GM18907 (cell line): ENCODE data around the gene TANK.

ENCODE experiments used
- ATAC-seq: cut with Tn5 transposase; IDR thresholded peaks from one replicate; pipeline ENCODE4 v1.9.1; 2021; ENCODE audit warnings: mild to moderate bottlenecking, moderate library complexity; ENCODE audit not compliant: unreplicated experiment

Gene TANK

GRCh38 chr2:161133366-161133765, 26.9 kb upstream of the TANK start:
- ATAC-seq = no peak

DNA sequence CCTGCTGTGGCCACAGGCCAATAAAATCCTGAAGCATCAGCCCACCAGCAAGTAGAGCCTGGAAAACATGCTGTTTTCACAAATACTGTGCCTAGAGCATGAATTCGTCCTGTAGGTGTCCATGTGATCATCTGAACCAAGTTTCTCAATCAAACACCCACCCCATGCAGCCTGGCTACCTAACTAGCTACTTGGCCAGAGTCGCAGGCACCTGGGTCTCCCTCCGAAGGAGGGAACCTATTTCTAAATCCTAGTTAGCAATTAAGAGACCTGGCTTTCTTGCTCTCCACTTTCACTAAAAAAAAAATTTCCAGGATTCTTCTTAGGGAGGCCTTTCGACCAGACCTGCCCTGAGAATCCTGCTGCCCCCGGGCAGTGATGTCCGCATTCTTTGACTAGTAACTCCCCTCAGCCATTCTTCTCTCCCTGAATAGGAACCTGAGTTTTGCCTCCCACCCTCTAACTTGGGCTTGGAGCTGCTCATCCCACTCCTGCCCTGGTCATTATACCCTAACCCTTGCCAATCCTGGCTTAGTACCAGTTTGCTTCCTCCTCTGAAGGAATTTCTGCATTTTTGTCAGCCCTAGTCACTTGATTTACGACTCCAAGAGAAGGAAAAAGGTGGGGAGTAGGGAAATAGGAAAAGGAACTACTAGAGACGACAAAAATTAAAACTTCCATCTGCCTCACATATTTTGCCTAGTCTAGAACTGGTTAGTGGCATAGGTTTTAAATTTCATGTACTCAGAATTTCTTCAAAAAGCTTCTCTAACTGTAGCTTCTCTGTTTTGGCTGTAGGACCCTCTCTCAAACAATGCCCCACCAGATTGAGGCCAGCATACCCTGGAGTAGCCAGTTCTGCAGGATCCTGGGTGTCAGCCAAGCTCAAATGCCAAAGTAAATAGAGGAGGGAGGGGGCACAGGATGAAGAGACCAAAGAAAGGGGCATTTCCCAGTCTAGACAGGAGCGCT, 25.4 kb upstream of the TANK start:
- ATAC-seq = no peak

- ATAC-seq = no peak
Measured at GRCh38 chr2:161135951-161136593, 24.2 kb upstream of the TANK start.

- peak; percentile 86 for ATAC-seq
Measured at GRCh38 chr2:161136696-161137324, 23.4 kb upstream of the TANK start.

DNA sequence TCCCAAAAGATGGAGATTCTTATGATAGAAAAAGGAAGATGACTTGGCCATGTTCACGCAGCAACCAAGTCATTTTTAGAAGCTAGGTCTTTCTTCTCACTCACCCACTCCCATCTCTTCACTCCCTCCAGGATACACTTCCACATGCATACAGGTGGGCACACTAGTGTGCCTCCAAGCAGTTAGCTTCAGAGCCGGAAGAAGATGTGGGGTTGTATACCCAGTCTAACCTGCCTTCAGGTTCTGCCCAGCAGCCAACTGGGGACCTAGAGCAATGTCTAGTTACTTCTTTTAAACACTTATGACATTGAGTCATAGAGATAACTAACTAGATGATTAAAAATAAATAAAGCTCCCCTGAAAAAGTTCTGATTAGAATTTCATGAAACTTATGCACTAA, 21.8 kb upstream of the TANK start:
- no peak for ATAC-seq

GRCh38 chr2:161139098-161139987, 20.9 kb upstream of the TANK start:
- ATAC-seq = peak; percentile 38

DNA sequence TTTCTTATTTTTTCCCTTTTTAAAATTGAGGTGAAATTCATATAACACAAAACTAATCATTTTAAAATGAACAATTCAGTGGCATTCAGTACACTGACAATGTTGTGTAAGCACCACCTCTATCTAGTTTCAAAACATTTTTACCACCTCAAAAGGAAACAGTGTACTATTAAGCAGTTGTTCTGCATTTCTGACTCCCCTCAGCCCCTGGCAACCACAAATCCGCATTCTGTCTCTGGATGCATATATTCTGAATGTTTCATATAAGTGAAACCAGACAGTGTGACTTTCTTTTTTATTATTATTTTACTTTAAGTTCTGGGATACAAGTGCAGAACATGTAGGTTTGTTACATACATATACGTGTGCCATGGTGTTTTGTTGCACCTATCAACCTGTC, 19.2 kb upstream of the TANK start:
- ATAC-seq = peak; percentile 40

GRCh38 chr2:161146209-161146775, 13.9 kb upstream of the TANK start:
- peak; percentile 27 for ATAC-seq

DNA sequence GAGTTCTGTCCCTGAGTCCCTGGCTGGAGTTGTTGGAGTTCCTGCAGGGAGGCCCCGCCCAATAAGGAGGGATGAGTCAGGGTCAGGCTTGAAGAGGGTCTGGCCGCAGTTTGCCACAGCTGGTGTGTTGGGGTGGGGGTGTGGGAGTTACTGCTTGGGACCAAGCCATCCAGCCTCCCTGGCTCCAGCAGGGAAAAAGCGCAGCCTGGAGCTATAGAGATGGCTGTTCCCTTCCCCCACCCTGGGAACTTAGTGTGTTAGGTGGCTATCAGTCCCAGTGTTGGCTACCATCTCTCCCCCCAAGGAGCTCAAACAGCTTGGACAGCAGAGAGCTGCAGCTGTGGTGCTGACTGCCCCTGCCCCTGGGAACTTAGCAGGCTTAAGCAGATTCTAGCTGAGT, 13.2 kb upstream of the TANK start:
- peak; percentile 22 for ATAC-seq

DNA sequence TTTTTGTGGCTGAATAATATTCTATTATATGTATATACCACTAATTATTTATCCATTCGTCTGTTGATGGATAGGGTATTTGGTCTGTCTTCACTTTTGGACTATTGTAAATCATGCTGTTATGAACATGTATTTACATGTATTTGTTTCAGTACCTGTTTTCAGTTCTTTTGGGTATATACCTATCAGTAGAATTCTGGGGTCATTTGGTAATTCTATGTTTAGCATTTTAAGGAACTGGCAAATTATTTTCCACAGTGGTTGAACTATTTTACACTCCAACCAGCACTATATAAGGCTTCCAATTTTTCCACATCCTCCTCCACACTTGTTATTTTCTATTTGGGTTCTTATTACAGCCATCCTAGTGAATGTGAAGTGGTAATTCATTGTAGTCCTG, 12.4 kb upstream of the TANK start:
- ATAC-seq = peak; percentile 60

- ATAC-seq = no peak
Measured at GRCh38 chr2:161150704-161151103, 9.5 kb upstream of the TANK start.

DNA sequence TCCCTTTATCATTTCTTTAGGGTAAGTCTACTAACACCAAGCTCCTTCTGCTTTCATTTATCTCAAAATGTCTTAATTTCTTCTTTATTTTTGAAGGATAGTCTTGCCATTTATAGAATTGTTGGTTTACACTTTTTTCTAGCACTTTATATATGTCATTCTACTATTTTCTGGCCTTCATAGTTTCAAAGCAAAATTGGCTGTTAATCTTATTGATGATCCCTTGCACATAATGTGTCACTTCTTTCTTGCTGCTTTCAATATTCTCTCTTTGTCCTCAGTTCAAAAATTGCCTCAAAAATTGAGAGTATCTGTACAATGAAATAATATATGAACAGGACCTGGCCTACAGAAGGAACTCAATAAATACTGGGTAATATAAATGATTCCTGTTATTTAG, 7.9 kb upstream of the TANK start:
- ATAC-seq = no peak

GRCh38 chr2:161158882-161159281, 1.3 kb upstream of the TANK start:
- no peak for ATAC-seq

DNA sequence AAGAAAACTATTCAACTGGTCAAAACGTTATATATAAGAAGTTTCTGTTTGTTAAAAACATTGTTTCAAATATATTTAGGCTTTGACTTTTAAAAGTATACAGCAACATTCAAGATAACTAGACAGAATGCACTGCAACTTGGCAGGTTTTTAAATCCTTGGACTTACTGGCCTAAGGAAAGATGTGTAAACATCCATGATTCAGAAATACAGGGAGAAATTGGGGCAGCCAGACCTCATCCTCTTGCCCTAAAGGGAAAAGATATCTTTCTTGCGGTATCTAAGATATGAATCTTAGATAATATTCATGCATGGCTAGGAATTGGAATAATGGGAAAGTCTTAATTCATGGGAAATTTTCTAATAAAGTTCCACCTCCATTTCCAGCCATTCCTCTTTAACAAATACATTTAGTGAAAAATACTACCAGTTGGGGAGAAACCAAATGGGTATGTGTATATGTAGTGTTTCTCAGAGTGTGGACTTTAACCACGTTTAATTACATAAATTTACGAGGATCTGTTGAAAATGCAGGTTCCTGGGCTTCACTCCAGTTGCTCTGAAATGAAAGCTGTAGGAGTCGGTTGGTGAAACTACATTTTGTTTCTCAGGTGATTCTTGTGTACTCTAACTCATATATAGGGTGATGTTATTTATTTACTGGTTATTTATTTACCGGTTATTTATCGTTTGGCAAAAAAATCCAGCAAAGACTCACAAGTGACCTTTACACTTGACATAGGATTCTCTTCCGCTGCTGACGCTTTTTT, 587 bp upstream of the TANK start:
- ATAC-seq = no peak

DNA sequence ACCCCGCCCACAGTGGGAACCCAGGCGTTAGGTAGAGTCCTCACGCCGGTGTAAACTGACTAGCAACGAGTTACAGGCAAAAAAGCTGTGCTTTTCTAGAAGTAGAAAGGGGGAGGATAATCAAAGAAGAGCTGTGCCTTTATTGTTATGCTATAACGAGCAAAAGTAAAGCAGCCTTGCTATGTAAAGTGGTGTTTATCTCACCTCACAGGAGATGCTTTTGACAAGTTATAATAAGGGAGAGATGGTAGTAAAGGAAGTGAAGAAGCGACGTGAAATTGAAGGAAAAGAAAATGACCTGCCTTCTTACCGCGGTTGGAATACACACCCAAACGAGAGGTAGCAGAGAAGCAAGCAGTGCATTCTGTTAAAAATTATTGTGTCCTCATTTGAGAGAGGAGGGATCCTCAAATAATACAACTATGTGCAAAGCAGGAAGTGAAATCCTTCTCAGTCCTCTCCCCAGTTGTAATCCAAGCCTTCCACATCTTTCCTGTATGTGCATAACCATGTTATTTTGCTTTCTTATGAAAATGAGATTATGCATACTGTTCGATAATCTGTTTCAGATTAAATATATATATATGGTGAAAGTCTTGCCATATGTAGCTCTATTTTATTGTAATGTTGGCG, 962 bp downstream of the TANK start:
- peak; percentile 0 for ATAC-seq

DNA sequence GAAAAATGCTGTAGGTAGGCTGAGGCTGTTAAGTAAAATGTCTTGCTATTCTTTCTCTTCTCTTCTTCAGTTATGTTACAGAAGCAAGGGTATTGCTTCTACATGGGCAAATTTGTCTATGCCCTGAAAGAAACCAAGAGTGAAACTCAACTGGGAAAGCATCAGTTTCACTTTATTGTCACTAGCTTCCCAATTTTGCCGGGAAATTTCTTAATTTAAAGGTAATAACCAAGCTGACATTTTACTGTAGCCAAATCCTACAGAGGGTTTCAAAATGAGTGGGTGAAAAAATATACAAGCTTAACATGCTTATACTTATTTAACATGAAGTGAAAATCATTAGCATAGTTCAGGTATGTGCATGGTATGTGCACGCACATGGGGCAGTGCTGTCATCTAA, 3.2 kb downstream of the TANK start:
- ATAC-seq = no peak

DNA sequence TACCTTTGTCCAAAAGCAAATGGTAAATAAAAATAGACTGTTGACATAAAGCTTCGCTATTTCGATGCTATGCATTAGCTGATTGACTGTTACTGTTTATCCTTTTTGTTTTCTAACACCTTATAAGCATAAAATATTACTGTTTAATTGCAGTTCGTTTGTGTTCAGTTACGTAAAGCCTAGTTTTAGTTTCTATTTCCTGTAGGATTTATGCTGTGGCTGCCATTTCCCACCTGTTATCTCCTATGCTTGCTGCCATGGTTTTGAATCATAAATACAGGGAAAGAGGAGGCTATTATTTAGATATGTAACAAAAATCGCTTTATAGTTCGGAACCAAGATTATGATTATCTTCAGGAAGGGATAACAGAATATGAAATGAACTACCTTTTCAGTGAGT, 3.9 kb downstream of the TANK start:
- no peak for ATAC-seq

GRCh38 chr2:161165266-161165665, 5.0 kb downstream of the TANK start:
- no peak for ATAC-seq

DNA sequence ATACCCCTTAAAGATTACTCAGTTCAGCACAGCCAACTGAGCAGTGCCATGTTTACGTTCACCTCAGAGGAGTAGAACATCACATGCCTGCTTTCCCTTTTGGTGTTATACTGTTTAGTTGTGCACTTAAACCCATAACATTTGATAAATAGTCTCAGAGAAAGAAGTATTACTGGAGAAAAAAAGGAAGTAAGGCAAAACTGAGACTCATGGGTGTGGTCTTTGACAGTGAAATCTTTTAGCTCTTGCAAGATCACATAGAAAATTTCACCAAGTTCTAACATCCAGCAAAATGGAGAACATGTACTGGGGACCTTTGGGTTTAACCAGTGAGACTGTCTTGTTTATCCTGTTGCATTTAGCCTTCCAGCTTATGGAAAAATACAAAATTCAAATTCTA, 5.6 kb downstream of the TANK start:
- ATAC-seq = no peak
